GM12878 (cell line): Measurements from ENCODE around the gene PPP2R5A. TPM values are rescaled to one million over a fixed set of nuclear protein-coding genes. Genes with fewer than 3 reads are reported as not detected.

Experiments used
- ATAC-seq: fragments of 200-7000 bp; cut with Tn5 transposase; 3 replicates; pipeline ENCODE4 v1.9.1; 2020; ENCODE audit warnings: mild to moderate bottlenecking, moderate library complexity
- BruUV-seq: library from RNA; stranded (reverse); fragments of 400-500 nt; replicated peaks from 2 replicates; lab custom pipeline; 2021; lab: Mats Ljungman, UMichigan
- CTCF ChIA-PET: fragments of 300-600 bp; sonication (Branson Sonifier 250); formaldehyde crosslinking; extraction: SDS; loops from one replicate; lab custom pipeline; 2021; ENCODE audit warnings: inconsistent platforms; lab: Yijun Ruan, JAX
- POLR2A ChIA-PET: fragments of 350-600 bp; formaldehyde crosslinking; extraction: SDS; loops from one replicate; lab custom pipeline; 2021; ENCODE audit warnings: inconsistent platforms; lab: Charles Lee
- RAD21 ChIA-PET: fragments of 300-600 bp; sonication (Branson Sonifier 250); formaldehyde crosslinking; loops from one replicate; lab custom pipeline; 2023; ENCODE audit warnings: antibody characterized with exemption; ENCODE audit not compliant: unreplicated experiment; lab: Charles Lee
- SMC1A ChIA-PET: fragments of 300-600 bp; sonication (Branson Sonifier 250); formaldehyde crosslinking; loops from one replicate; lab custom pipeline; 2023; ENCODE audit not compliant: unreplicated experiment, uncharacterized antibody; lab: Charles Lee
- DNase-seq: peaks from one replicate; pipeline ENCODE4 v3.0.0-alpha.2; 2011; ENCODE audit warnings: low read depth, low spot score
- FAIRE-seq: peaks from 3 replicates; lab custom pipeline; 2011; peaks lifted over from hg19 to GRCh38; lab: Jason Lieb, UNC
- H2AFZ ChIP-seq: 2 replicates; pipeline ENCODE4 v1.6.0; 2011; ENCODE audit warnings: low read depth, low read length, control low read depth; ENCODE audit not compliant: control insufficient read depth
- H3K27ac ChIP-seq: 2 replicates; pipeline ENCODE4 v1.5.1; 2011; ENCODE audit warnings: control low read depth; ENCODE audit not compliant: control insufficient read depth, insufficient read depth
- H3K27me3 ChIP-seq, 2 experiments: replicated peaks in 1 of 2; 2 replicates each; pipeline versions ENCODE4 v1.6.0 to v1.6.1; 2011; ENCODE audit warnings: low read length in 1 of 2; ENCODE audit not compliant: control insufficient read depth in 2 of 2, insufficient read depth in 2 of 2
- H3K36me3 ChIP-seq, 2 experiments: 2 replicates each; pipeline ENCODE4 v1.5.1; 2011; ENCODE audit warnings: low read length in 1 of 2; ENCODE audit not compliant: control insufficient read depth in 2 of 2, insufficient read depth in 2 of 2
- H3K4me1 ChIP-seq: 2 replicates; pipeline ENCODE4 v1.6.1; 2011; ENCODE audit warnings: mild to moderate bottlenecking, low read length, moderate library complexity, mixed read lengths; ENCODE audit not compliant: control insufficient read depth, insufficient read depth
- H3K4me2 ChIP-seq: 2 replicates; pipeline ENCODE4 v1.6.0; 2011; ENCODE audit warnings: control low read depth; ENCODE audit not compliant: control insufficient read depth, insufficient read depth
- H3K4me3 ChIP-seq: fragments of 200-600 bp; sonication (generic); 2 replicates; pipeline ENCODE4 v1.5.1; 2016
- H3K79me2 ChIP-seq: 2 replicates; pipeline ENCODE4 v1.6.0; 2011; ENCODE audit warnings: low read length; ENCODE audit not compliant: control insufficient read depth, insufficient read depth
- H3K9ac ChIP-seq: 2 replicates; pipeline ENCODE4 v1.8.0; 2011; ENCODE audit warnings: low read length, control low read depth, mixed read lengths; ENCODE audit not compliant: control insufficient read depth, insufficient read depth
- H3K9me3 ChIP-seq: replicated peaks from 3 replicates; pipeline ENCODE4 v1.5.1; 2011; ENCODE audit warnings: mild to moderate bottlenecking, low read length; ENCODE audit not compliant: control insufficient read depth, insufficient read depth
- H4K20me1 ChIP-seq: 2 replicates; pipeline ENCODE4 v1.6.0; 2011; ENCODE audit not compliant: control insufficient read depth, insufficient read depth
- ATF7 ChIP-seq: fragments of 450-650 bp; IDR thresholded peaks from 2 replicates; pipeline ENCODE4 v1.6.1; 2016; ENCODE audit warnings: low read depth, mild to moderate bottlenecking
- EGR1 ChIP-seq, 2 experiments: IDR thresholded peaks; 1 replicate in 1 of 2; 2 replicates in 1 of 2; pipeline ENCODE4 v1.6.1; 2011 to 2012; ENCODE audit warnings: low read depth in 2 of 2, low read length in 2 of 2, borderline replicate concordance in 1 of 2, mild to moderate bottlenecking in 1 of 2, moderate library complexity in 1 of 2
- ESRRA ChIP-seq: IDR thresholded peaks from 2 replicates; pipeline ENCODE4 v1.6.1; 2012; ENCODE audit warnings: mild to moderate bottlenecking, low read length, improper control_type of control experiment
- IKZF2 ChIP-seq, 2 experiments: fragments of 450-650 bp; IDR thresholded peaks; 2 replicates each; pipeline ENCODE4 v1.6.1; 2017; ENCODE audit warnings: mild to moderate bottlenecking in 2 of 2, moderate library complexity in 2 of 2
- JUNB ChIP-seq: IDR thresholded peaks from 2 replicates; pipeline ENCODE4 v1.6.1; 2016; ENCODE audit warnings: antibody characterized with exemption, mild to moderate bottlenecking
- TCF3 ChIP-seq: IDR thresholded peaks from 2 replicates; pipeline ENCODE4 v1.6.1; 2012; ENCODE audit warnings: low read depth, mild to moderate bottlenecking, low read length, borderline replicate concordance; ENCODE audit not compliant: insufficient read depth
- ZNF592 ChIP-seq: fragments of 450-650 bp; IDR thresholded peaks from 2 replicates; pipeline ENCODE4 v1.6.1; 2017; ENCODE audit warnings: mild to moderate bottlenecking, moderate library complexity
- WGBS: methylation state at CpG from one replicate; pipeline ENCODE4 v1.1.6; 2016; ENCODE audit warnings: low lambda C conversion rate; ENCODE audit not compliant: insufficient replicate concordance, insufficient coverage; ENCODE audit errors: missing lambda C conversion rate; 5-methylcytosine and 5-hydroxymethylcytosine counted together
- in situ Hi-C: fragments of 300-500 bp; cut with MboI; formaldehyde crosslinking; loops from 9 replicates; pipeline ENCODE4 v1.14.3; 2018; ENCODE audit warnings: mixed read lengths
- intact Hi-C: fragments of 100-400 bp; cut with micrococcal nuclease; formaldehyde crosslinking; loops from one replicate; pipeline ENCODE4 v1.14.2; 2022; ENCODE audit not compliant: unreplicated experiment
- polyA plus RNA-seq, 11 experiments: library from polyadenylated mRNA; depleted of rRNA in 4 of 11; unstranded in 6 of 11; stranded (reverse) in 5 of 11; fragments of >200 nt; fragmentation: Nextera tagmentation in 4 of 11; fragmentation: Illumina TruSeq in 1 of 11; extraction: Ambion mirVana in 4 of 11; extraction: Trizol in 1 of 11; gene quantifications; 1 replicate in 1 of 11; 2 replicates in 10 of 11; pipeline versions ENCODE4 v1.2.1 to v1.2.3, GENCODE V29; 2011 to 2016; ENCODE audit warnings: inconsistent platforms in 2 of 11, missing spikeins in 2 of 11, low read depth in 1 of 11
- total RNA-seq, 4 experiments: library from RNA; depleted of rRNA in 3 of 4; stranded (reverse); fragments of >200 nt in 3 of 4; fragmentation: Illumina TruSeq in 1 of 4; extraction: Trizol in 1 of 4; gene quantifications; 2 replicates each; pipeline versions ENCODE4 v1.2.1 to v1.2.3, GENCODE V29; 2013 to 2021
- TF ChIP-seq, protein P1 (sequence below): fragments of 450-650 bp; formaldehyde crosslinking; IDR thresholded peaks from 2 replicates; pipeline ENCODE4 v1.4.0; 2020; ENCODE audit warnings: mild to moderate bottlenecking, moderate library complexity
- TF ChIP-seq, protein P2 (sequence below): IDR thresholded peaks from 2 replicates; pipeline ENCODE4 v1.6.1; 2012; ENCODE audit warnings: low read depth, low read length, improper control_type of control experiment
- TF ChIP-seq, protein P3 (sequence below): fragments of 450-650 bp; IDR thresholded peaks from 2 replicates; pipeline ENCODE4 v1.6.1; 2018; ENCODE audit warnings: borderline replicate concordance, mild to moderate bottlenecking; ENCODE audit not compliant: partially characterized antibody

The PPP2R5A gene
- total and polyA plus RNA-seq, 10 of the 15 experiments (the other 5 are each of a cell fraction or from before 2014, with no cell fraction given) = 15.4 to 40.6 (median 32.5) TPM

GRCh38 chr1:212297338-212297737 lies 12.1 kb downstream of the PPP2R5A start (continued):
- TF ChIP-seq, protein P1, sequence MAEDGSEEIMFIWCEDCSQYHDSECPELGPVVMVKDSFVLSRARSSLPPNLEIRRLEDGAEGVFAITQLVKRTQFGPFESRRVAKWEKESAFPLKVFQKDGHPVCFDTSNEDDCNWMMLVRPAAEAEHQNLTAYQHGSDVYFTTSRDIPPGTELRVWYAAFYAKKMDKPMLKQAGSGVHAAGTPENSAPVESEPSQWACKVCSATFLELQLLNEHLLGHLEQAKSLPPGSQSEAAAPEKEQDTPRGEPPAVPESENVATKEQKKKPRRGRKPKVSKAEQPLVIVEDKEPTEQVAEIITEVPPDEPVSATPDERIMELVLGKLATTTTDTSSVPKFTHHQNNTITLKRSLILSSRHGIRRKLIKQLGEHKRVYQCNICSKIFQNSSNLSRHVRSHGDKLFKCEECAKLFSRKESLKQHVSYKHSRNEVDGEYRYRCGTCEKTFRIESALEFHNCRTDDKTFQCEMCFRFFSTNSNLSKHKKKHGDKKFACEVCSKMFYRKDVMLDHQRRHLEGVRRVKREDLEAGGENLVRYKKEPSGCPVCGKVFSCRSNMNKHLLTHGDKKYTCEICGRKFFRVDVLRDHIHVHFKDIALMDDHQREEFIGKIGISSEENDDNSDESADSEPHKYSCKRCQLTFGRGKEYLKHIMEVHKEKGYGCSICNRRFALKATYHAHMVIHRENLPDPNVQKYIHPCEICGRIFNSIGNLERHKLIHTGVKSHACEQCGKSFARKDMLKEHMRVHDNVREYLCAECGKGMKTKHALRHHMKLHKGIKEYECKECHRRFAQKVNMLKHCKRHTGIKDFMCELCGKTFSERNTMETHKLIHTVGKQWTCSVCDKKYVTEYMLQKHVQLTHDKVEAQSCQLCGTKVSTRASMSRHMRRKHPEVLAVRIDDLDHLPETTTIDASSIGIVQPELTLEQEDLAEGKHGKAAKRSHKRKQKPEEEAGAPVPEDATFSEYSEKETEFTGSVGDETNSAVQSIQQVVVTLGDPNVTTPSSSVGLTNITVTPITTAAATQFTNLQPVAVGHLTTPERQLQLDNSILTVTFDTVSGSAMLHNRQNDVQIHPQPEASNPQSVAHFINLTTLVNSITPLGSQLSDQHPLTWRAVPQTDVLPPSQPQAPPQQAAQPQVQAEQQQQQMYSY (CRISPR knock-in tag) = no peak
- no peak for TF ChIP-seq EGR1 (IDR thresholded peaks at IDR 0.05; ENCODE audit: borderline replicate concordance in 1 of 2, low read depth in 2 of 2, low read length in 2 of 2)

DNA sequence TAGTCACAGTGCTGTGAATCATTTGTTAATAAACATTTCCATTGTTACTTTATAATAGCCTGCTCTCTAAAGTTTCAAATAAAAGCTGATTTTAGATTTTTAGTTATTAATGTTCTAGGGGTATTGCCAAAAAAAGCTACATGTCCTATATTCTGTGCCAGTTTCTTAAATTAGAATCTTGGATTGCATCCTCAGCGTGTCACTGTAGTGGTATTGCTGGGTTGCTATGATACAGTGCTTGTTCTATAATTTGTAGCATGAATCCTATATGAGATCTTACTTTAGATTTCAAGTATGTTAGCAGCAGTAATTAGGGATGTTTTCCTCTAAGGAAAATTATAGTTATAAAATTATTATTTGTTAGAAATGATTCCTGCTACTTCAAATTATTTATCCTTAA lies 16.4 kb downstream of the PPP2R5A start:
- Histone ChIP-seq H3K79me2 (peaks cover 36% of the 10 kb centered on the region), H3K4me3 (no peak overlapping the region), H3K9ac (no peak overlapping the region), H3K9me3 (no peaks in the 10 kb centered on the region; the same call in 2 of the 3 replicates), H3K27me3 (no peaks in the 10 kb centered on the region), H4K20me1 (no peaks in the 10 kb centered on the region), H2AFZ (no peak overlapping the region), H3K4me2 (no peak overlapping the region), H3K27ac (no peak overlapping the region), H3K36me3 (no peaks in the 10 kb centered on the region), H3K4me1 (peaks cover 2% of the 10 kb centered on the region; the same call in 1 of the 2 replicates)
- ChIA-PET CTCF (interaction anchor here (0.9 to 2.0 kb wide), 4 partner anchors 9 to 230 kb away, joined by 3 to 6 read pairs (median 4); no protein-coding TSS in a partner anchor), SMC1A (interaction anchor here (1.3 to 1.5 kb wide), 2 partner anchors 10 to 154 kb away, joined by 3 to 5 read pairs; no protein-coding TSS in a partner anchor), RAD21 (no interaction called here), POLR2A (no interaction called here)
- no TSS peak for BruUV-seq
- intact Hi-C loops (no loop called here), in situ Hi-C loops (no loop called here)
- FAIRE-seq (no peak), ATAC-seq (no peak), DNase-seq (no peak)
- 97% methylated on average over 1 of the region's 1 CpG for WGBS
- TF ChIP-seq JUNB (no peak), ESRRA (no peak), ATF7 (no peak), IKZF2 (IDR thresholded peaks at IDR 0.05) (no peak), ZNF592 (no peak), TCF3 (no peak)
- TF ChIP-seq, protein P2, sequence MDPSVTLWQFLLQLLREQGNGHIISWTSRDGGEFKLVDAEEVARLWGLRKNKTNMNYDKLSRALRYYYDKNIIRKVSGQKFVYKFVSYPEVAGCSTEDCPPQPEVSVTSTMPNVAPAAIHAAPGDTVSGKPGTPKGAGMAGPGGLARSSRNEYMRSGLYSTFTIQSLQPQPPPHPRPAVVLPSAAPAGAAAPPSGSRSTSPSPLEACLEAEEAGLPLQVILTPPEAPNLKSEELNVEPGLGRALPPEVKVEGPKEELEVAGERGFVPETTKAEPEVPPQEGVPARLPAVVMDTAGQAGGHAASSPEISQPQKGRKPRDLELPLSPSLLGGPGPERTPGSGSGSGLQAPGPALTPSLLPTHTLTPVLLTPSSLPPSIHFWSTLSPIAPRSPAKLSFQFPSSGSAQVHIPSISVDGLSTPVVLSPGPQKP = no peak
- TF ChIP-seq, protein P3, sequence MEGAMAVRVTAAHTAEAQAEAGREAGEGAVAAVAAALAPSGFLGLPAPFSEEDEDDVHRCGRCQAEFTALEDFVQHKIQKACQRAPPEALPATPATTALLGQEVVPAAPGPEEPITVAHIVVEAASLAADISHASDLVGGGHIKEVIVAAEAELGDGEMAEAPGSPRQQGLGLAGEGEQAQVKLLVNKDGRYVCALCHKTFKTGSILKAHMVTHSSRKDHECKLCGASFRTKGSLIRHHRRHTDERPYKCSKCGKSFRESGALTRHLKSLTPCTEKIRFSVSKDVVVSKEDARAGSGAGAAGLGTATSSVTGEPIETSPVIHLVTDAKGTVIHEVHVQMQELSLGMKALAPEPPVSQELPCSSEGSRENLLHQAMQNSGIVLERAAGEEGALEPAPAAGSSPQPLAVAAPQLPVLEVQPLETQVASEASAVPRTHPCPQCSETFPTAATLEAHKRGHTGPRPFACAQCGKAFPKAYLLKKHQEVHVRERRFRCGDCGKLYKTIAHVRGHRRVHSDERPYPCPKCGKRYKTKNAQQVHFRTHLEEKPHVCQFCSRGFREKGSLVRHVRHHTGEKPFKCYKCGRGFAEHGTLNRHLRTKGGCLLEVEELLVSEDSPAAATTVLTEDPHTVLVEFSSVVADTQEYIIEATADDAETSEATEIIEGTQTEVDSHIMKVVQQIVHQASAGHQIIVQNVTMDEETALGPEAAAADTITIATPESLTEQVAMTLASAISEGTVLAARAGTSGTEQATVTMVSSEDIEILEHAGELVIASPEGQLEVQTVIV = no peak
